HG03135 (cell line): ENCODE data around the gene AHDC1.

ENCODE experiments used
- ATAC-seq: cut with Tn5 transposase; IDR thresholded peaks from one replicate; pipeline ENCODE4 v1.9.1; 2021; ENCODE audit warnings: mild to moderate bottlenecking, moderate library complexity; ENCODE audit not compliant: unreplicated experiment

Gene AHDC1

GRCh38 chr1:27588256-27589232 is 15.4 kb downstream of the AHDC1 start:
- no peak for ATAC-seq

DNA sequence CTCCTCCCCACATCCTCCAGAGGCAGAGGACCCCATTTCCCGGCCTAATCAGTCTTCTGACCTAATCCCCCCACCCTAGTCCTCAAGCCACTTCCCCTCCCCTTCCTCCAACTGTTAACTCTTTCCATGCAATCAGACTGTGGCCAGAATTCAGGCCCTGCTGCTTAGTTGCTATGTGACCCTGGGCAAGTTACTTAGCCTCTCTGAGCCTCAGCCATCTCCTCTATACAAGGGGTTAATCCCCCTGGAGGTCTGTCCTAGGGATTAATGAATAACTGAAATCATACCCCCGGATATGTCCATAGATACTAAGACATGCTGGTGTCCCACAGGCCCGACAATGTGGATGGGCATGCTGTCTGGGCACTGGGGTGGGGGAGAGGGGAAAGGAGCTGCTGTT is 18.3 kb downstream of the AHDC1 start:
- ATAC-seq, result no peak

- ATAC-seq, result no peak
Observed at GRCh38 chr1:27584453-27584852, 19.5 kb downstream of the AHDC1 start.

- ATAC-seq, result no peak
Observed at GRCh38 chr1:27583479-27583878, 20.5 kb downstream of the AHDC1 start.

- no peak for ATAC-seq
Observed at GRCh38 chr1:27581823-27582243, 22.1 kb downstream of the AHDC1 start.

DNA sequence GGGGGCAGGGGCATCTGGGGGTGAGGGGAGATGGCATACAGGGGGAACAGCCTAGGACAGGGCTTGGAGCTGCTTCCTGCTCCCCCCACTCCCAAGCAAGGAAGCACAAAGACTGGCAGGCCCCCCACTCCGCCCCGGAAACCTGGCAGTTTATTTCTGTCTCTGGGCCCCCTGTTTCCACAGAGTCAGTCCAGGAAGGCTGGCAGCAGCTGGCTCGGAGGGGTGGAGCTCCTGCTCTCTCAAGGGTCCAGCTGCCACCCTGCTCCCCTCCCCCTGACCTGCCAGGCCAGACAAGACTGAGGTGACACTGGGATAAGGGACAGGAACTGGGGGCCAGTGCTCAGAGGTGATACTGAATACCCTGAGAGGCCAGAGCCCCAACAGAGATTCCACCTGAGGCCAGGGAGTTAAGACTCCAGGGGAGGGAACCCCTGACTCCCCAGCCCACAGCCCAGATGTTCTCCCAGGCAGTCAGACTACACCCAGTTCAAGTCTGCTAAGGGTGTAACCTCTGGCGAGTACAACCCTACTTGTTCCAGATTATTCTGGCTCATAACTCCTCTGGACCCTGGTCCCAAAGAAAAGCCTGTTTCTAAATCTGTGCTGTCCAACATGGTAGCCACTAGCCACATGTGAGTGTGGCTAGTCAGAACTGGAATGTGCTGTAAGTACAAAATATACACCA is 26.3 kb downstream of the AHDC1 start:
- no peak for ATAC-seq

- no peak for ATAC-seq
Observed at GRCh38 chr1:27576806-27577227, 27.1 kb downstream of the AHDC1 start.

- no peak for ATAC-seq
Observed at GRCh38 chr1:27575840-27576331, 28.1 kb downstream of the AHDC1 start.

DNA sequence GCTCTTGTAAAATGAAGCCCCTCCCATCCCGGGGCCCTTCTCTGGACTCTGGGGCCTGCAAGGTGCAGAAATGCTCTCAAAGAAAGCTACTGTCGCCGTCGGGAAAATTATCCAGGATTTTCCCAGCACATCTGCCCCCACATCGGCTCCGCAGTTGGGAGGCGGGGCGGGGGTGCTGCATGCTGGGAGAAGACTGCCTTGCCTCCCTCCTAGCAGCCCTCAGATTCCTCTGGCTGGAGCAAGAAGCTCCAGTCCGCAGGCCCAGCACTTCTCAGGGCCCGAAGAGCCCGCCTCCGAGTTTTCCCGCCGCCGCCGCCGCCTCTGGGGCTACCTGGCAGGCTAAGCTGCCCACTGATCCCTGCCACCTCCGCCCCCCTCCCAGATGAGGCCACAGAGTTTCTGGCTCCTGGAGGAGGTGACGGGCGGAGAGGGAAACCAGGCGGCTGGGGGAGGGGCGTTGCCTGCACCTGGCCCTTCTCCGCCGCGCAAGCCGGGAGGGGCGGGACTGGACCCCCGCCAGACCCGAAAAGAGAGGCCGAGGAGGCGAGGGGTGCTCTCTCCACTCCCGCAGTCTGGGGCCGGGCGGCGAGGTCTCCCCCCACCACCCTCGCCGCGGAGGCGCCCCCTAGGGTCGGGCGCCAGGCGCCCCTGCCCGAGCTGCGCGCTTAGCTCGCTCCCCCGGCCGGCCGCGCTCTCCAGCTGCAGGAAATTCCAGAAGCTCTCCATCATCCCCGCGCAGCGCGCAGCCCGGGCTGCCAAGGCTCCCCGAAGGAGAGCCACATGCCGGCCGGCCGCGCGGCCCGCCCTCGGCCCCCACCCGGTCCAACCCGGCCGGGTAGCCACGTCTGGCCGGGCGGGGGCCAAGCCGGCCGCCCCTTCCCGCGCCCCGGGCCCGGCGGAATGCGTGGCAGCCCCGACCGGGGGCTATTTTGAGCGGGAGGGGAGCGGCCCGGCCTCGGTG is 28.8 kb downstream of the AHDC1 start:
- ATAC-seq, result no peak

GRCh38 chr1:27574001-27574781 is 29.8 kb downstream of the AHDC1 start:
- ATAC-seq, result no peak

DNA sequence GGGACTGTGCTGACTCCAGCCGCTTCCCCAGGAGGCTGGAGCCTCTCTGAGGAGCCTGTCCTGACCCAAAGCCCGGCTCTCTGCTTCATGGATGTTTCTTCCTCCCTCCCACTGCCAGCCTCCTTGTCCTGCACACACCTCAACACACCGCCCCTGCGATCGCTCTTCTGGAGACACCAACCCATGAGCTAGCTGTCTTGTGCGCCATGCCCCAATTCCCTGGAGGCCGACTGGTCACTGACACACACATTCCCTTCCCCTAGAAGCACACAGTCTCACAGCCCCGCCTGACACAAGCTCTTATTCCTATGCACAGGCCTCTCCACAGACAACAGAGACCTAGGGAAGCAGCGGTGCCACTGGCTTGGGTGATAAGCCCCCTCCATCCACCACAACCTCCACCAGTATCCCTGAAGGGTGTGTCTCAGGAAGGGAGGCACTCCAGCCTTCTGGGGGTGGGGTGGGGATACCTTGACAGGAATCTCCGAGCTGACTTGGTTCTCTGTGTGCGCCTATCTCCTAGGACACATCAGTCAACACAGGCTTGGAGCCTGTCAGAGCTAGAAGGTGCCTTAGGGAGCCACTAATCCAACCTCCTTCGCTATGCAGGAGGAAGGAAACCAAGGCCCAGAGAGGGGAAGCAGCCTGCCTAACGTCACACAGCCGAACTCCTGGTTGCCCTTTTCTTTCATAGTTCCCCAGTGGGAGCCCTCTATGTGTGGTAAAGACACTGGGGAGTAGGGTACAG is 31.1 kb downstream of the AHDC1 start:
- no peak for ATAC-seq

- ATAC-seq, result no peak
Observed at GRCh38 chr1:27572019-27572678, 31.8 kb downstream of the AHDC1 start.

DNA sequence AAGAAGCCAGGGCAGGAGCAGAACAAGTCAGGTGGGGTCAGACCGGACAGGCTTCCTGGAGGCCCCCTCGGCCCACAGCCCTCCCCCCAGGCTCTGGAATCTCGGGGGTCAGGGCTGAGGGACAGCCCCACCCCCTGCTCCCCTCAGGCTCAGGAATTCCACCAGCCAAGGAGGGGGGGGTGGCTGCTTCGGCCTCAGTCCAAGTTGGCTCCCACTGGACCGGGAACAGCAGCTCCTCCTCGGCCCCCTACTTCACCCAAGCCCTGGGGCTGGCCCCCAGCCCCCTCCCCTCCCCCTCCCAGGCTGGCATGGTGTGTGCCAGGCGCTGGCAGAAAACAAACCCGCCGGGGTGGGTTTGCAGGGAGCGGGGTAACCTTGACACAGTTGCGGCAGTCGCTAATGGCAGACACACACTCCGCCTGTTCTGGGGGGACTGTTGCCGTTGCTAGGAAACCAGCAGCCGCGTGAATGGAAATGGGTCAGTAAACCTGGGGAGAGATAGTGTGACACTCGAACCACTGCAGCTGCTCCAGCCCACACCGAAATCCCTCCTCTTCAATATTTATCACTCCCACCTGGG is 32.4 kb downstream of the AHDC1 start:
- ATAC-seq, result no peak

DNA sequence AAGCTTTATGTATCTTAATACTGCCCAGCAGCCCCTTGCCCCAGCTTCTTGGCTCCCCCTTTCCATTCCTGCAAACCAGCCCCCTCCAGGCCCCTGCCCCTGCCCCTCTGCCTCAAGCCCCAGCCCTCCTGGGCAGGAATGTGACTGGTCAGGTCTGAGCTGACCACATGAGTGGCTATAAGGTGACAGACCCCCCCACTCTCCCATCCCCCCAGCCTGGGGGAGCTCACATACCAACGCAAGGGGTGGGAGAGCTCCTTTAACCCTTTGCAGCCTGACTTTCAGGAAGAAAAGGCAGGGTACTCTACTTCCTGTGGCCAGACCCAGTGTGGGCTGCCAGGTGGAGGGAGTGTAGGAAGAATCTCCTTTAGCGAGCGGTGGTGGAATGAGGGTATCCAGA is 33.2 kb downstream of the AHDC1 start:
- ATAC-seq, result no peak

DNA sequence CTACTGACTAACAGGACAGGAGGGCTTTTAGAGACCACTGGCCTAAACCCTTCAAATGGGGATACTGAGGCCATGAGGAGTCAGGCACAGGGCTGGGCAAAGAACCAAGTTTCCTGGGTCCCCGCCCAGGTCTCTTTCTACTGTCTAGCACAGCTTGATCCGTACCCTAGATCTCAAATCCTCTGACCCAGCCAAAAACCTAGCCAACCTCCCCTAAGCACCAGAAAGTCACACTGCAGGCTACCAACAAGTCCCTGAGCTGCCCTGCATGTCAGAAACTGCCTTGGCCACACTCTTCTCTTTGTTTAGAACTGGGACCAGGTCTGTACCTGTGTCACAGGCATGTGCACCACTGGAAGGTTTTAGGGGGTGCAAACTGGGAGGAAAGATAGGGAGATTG is 33.6 kb downstream of the AHDC1 start:
- ATAC-seq, result no peak

DNA sequence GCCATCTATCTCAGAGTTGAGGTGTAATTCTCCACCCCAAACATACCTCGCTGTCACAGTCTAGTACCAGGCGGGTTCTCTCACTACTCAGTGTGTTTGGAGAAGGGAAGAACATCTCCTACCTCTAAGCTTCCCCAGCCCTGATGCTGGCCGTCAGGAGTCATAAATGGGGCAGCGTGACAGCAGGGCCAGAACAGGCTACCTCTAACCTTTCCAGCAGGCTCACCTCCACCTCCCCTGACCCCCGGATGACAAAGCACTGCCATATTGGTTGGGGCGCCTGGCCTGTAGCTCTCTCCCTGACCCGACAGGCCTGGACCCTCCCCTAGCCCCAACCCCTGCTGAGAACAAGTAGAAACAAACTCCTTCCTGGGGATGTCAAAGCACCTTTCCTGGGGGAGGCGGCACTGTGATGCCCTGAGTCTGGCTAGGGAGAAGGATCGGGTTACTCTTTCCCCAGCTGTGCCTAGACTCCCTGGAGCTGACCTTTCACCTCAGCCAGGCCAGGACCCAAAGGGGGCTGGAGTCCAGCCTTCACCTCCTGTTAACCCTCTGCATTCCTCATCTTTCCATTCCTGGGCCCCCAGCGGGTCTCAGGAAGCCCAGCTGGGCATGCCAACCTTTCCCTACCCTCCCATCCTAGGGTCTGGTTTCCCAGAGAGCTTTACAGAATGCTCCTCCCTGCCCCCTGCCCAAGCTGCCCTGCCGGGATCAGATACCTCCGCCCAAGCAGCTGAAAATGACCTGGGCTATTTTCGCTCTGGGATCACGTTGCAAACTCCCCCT is 34.2 kb downstream of the AHDC1 start:
- ATAC-seq, result no peak

DNA sequence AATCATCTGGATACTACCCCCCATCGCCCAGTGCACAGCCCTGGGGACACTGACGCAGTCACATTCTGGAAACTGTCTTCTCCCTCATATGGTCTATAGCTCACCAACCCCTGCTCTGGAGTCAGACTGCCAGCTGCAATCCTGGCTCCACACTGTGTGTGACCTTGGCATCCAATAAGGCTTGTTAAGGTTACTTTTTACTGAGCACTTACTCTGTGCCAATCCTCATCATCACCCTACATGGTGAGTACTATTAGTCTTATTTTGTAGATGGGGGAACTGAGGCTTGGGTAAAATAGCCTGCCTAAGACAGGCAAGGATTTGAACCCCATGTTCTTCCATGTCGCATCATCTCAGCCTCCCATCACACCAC is 34.9 kb downstream of the AHDC1 start:
- no peak for ATAC-seq
